ENCODE measurements around the gene AQP1.

The AQP1 gene

DNA sequence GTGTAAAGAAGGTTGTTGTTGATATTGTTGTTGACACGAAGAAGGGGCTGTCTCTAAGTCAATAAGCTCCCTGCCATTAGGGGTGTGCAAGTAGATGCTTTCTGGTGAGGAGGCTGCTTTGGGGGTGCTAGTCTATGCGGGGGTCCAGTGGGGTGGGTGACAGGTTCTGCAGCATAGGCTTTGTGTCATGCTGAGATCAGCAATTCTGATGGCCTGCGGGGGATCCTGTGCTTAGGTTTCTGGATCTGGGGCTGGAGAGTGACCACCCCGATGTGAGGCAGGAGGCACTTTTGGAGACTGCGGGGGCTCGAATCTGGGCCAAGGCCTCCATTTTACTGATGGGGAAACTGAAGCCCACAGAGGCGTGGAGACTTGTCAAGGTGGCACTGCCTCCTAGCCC, 5.1 kb downstream of the AQP1 start:
- no peak for DNase-seq (ENCODE audit: insufficient read length)
- no peak for FAIRE-seq
- no peak for TF ChIP-seq POLR2A (IDR thresholded peaks at IDR 0.05; ENCODE audit: low read depth, low read length)
- no peak for TF ChIP-seq TAF1 (IDR thresholded peaks at IDR 0.05; ENCODE audit: borderline replicate concordance, low read depth, low read length)
- no peak for TF ChIP-seq POLR2AphosphoS5 (IDR thresholded peaks at IDR 0.05; ENCODE audit: low read depth, low read length)

DNA sequence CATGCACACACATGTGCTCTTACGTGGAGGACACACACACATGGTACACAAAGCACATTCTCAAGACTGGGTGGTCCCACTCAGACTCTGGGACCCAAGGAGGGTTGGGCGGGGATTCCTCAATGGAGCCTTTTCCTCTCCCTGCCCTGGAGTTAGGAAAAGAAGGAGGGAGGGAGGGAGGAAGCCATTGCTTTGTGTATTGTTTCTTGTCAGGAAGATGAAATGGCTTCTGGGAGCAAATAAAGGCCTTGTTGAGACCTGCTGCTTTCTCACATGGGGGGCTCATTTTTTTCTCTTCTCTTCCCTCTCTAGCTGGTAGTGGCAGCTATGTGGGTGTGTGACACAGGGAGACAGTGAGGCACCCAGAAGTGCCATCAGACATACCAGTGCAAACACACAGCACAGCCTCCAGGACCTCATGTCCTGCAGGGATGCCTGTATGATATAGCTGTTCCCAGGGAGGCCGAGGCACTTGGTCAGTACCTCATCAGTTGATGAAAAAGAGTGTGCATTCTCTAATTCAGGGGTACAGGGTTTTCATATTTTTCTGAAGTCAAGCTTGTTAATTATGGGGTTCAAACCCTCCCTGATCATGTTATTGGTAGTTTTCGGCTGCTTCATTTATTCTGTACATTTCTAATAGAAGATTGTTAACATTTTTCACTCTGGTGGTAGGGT, 5.7 kb downstream of the AQP1 start:
- TF ChIP-seq POLR2A (IDR thresholded peaks at IDR 0.05; ENCODE audit: low read depth, low read length) = no peak
- no peak for TF ChIP-seq TAF1 (IDR thresholded peaks at IDR 0.05; ENCODE audit: borderline replicate concordance, low read depth, low read length)
- no peak for TF ChIP-seq POLR2AphosphoS5 (IDR thresholded peaks at IDR 0.05; ENCODE audit: low read depth, low read length)
- DNase-seq (ENCODE audit: insufficient read length) (no peak), FAIRE-seq (no peak)

DNA sequence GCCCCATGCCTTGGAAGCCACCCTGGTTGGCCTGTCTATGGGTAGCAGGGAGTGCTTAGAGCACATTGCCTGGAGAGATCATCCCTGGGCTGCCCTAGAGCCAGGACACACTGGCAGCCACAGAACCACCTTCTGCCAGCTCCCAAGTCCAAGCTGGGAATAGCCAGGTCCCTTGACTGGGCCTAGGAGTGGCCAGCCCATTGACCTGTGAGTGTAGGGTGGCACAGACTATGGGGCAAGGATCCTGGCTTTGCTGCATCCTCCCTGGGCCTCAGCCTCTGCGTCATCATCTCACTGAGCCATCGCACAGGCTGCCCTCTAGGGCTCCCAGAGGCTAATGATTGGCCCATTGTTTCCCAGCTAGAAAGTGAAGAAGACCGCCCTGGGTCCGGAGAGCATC, 7.0 kb downstream of the AQP1 start:
- no peak for FAIRE-seq
- no peak for DNase-seq (ENCODE audit: insufficient read length)
- TF ChIP-seq TAF1 (IDR thresholded peaks at IDR 0.05; ENCODE audit: borderline replicate concordance, low read depth, low read length) = no peak
- no peak for TF ChIP-seq POLR2A (IDR thresholded peaks at IDR 0.05; ENCODE audit: low read depth, low read length)
- no peak for TF ChIP-seq POLR2AphosphoS5 (IDR thresholded peaks at IDR 0.05; ENCODE audit: low read depth, low read length)

DNA sequence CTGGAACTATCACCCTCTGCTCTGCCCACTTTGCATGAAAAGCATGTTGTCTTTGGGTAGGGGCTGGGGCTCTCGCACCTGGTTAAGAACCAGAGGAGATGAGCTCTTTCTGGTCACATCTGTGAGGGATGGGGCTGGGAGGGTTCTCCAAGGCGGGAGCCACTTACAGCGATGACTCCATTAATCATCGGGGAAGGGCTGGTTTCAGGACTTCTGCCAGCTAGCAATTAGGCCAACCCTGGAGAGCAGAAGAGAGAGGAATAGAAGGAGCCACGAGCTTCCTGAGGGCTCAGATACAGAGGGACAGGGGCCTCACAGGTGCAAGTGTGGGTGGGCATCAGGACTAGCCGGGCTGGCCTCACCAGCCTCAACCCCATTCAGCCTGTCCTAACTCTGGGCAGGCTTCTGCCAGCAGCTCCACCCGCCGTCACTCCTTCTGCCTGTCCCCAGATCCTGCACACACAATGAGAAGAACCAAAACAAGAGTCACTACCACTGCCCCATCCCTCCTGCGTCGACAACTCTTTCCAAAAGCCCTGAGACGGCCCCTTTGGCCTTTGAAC, 8.4 kb downstream of the AQP1 start:
- FAIRE-seq (no peak), DNase-seq (ENCODE audit: insufficient read length) (no peak)
- TF ChIP-seq POLR2AphosphoS5 (IDR thresholded peaks at IDR 0.05; ENCODE audit: low read depth, low read length) = no peak
- no peak for TF ChIP-seq TAF1 (IDR thresholded peaks at IDR 0.05; ENCODE audit: borderline replicate concordance, low read depth, low read length)
- no peak for TF ChIP-seq POLR2A (IDR thresholded peaks at IDR 0.05; ENCODE audit: low read depth, low read length)

DNA sequence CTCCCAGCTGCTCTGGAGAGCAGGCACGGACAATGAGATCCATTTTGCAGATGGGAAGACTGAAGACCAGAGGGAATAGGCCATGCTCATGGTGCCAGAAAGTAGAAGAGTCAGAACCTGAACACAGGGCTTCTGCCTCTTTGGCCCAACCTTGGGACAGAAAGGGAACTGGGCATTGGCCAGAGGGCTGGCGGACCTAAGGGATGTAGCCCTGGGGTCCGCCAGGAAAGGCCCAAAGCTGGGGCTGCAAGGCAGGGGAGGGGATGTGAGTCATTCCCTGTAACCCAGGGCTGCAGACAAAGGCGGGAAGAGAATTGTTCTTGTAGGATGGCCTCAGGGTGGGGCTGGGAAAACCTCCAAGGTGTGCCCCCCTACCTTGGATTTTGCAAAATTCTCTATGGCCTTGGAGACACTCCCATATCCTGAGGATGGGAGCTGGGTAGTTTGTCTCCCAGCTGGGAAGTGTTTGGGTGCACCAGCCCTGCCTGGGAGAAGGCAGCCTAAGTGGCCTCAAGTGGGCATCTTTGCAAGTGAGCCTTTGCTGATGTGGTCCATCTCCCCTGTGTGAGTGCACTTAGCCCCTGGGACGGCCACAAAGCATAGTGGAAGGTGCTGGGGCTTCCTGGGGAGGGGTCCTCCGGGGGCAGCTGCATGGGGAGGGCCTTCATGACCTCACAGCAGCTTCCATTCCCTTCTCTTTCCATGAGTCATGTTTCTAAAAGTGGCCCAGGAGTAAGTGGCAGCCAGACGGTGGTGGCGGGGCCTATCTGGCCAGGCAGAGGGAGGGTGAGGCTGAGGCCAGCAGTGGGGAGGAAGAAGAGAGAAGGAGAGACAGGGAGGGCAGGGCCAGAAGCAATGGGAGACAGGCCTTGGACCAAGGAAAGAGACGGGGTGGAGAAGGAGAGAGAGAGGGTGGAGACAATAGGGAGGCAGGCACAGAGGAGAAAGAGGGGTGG, 9.2 kb downstream of the AQP1 start:
- no peak for FAIRE-seq
- no peak for TF ChIP-seq TAF1 (IDR thresholded peaks at IDR 0.05; ENCODE audit: borderline replicate concordance, low read depth, low read length)
- TF ChIP-seq POLR2AphosphoS5 (IDR thresholded peaks at IDR 0.05; ENCODE audit: low read depth, low read length) = no peak
- TF ChIP-seq POLR2A (IDR thresholded peaks at IDR 0.05; ENCODE audit: low read depth, low read length) = no peak

DNA sequence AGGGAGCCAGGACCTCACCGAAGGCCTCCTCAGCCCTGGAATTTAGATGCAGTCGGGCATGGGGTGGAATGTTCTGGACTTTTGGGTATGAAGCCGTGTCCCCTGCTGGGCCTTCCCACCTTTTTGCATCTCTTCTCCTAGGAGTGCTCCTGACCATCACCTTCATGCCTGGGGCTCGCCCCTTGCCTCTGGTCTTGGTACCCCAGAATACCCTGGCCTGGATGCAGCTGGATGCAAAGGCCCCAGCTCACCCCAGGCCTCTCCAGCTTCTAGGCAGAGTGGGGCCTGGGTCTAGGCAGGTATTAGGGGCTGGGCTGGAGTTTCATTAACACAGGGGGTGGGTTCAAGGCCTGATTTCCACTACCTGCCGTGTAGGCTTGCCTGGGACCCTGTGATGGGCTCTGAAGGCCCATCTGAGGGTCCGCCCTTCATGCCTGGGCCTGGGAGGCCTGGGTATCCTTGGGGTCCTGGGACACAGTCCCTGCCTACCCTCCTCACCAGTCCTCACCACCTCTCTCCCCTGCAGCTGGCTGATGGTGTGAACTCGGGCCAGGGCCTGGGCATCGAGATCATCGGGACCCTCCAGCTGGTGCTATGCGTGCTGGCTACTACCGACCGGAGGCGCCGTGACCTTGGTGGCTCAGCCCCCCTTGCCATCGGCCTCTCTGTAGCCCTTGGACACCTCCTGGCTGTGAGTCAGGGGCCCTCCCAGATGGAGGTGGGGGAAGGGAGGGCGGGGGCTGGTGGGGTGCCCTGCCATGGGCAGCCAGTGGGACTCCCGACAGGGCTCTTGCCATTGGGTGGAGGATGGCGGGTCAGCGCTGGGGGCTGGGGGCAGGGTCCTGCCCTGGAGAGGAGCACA, 10.1 kb downstream of the AQP1 start:
- DNase-seq (ENCODE audit: insufficient read length) (peak; percentile 15), FAIRE-seq (no peak)
- TF ChIP-seq TAF1 (IDR thresholded peaks at IDR 0.05; ENCODE audit: borderline replicate concordance, low read depth, low read length) (no peak), POLR2AphosphoS5 (IDR thresholded peaks at IDR 0.05; ENCODE audit: low read depth, low read length) (no peak), POLR2A (IDR thresholded peaks at IDR 0.05; ENCODE audit: low read depth, low read length) (no peak)

More for the DNA sequence above, 9.2 kb downstream of the AQP1 start:
- DNase-seq (ENCODE audit: insufficient read length) = no peak

DNA sequence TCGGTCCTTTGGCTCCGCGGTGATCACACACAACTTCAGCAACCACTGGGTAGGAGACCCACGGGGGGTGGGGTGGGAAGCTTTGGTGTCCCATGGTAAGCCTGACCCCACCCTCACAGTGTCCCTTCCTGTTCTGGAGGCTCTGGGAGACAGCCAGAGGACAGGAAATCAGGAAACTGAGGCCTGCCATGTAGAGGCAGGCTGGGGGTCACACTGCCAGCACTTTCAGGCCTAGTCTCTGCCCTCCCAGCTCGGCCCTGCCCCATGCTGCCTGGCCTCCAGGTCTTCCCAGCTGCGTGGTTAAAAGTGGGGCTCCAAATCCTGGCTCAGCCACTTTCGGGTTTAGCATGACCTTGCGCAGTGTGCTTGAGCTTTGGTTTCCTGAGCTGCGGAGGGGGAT, 10.9 kb downstream of the AQP1 start:
- TF ChIP-seq POLR2A (IDR thresholded peaks at IDR 0.05; ENCODE audit: low read depth, low read length) = no peak
- no peak for TF ChIP-seq TAF1 (IDR thresholded peaks at IDR 0.05; ENCODE audit: borderline replicate concordance, low read depth, low read length)
- TF ChIP-seq POLR2AphosphoS5 (IDR thresholded peaks at IDR 0.05; ENCODE audit: low read depth, low read length) = no peak
- FAIRE-seq (no peak), DNase-seq (ENCODE audit: insufficient read length) (peak; percentile 10)

DNA sequence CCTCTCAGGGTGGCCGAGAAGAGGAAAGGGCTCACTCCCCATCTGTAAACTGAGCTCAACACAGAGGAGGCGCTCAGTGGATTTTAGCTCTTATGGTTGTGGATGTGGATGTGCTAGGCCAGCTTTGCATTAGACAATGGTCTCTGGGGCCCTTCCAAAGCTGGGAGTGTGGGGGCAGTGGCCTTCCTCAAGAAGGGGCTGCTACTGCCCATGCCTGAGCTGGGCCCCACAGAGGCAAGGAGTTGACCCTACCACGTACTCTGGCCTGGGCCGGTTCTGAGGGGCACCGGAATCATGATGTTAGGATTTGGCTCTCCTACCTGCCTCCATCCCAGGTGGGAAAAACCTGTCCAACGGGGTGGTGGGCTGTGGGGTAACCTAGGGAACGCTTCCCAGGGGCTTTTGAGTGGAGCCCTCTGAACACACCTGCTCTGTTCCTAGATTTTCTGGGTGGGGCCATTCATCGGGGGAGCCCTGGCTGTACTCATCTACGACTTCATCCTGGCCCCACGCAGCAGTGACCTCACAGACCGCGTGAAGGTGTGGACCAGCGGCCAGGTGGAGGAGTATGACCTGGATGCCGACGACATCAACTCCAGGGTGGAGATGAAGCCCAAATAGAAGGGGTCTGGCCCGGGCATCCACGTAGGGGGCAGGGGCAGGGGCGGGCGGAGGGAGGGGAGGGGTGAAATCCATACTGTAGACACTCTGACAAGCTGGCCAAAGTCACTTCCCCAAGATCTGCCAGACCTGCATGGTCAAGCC, 11.5 kb downstream of the AQP1 start:
- FAIRE-seq (no peak), DNase-seq (ENCODE audit: insufficient read length) (peak; percentile 2)
- TF ChIP-seq POLR2A (IDR thresholded peaks at IDR 0.05; ENCODE audit: low read depth, low read length) = no peak
- TF ChIP-seq POLR2AphosphoS5 (IDR thresholded peaks at IDR 0.05; ENCODE audit: low read depth, low read length) = no peak
- no peak for TF ChIP-seq TAF1 (IDR thresholded peaks at IDR 0.05; ENCODE audit: borderline replicate concordance, low read depth, low read length)

DNA sequence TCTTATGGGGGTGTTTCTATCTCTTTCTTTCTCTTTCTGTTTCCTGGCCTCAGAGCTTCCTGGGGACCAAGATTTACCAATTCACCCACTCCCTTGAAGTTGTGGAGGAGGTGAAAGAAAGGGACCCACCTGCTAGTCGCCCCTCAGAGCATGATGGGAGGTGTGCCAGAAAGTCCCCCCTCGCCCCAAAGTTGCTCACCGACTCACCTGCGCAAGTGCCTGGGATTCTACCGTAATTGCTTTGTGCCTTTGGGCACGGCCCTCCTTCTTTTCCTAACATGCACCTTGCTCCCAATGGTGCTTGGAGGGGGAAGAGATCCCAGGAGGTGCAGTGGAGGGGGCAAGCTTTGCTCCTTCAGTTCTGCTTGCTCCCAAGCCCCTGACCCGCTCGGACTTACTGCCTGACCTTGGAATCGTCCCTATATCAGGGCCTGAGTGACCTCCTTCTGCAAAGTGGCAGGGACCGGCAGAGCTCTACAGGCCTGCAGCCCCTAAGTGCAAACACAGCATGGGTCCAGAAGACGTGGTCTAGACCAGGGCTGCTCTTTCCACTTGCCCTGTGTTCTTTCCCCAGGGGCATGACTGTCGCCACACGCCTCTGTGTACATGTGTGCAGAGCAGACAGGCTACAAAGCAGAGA, 12.2 kb downstream of the AQP1 start:
- TF ChIP-seq POLR2A (IDR thresholded peaks at IDR 0.05; ENCODE audit: low read depth, low read length) (no peak), POLR2AphosphoS5 (IDR thresholded peaks at IDR 0.05; ENCODE audit: low read depth, low read length) (no peak), TAF1 (IDR thresholded peaks at IDR 0.05; ENCODE audit: borderline replicate concordance, low read depth, low read length) (no peak)
- FAIRE-seq (no peak), DNase-seq (ENCODE audit: insufficient read length) (peak; percentile 10)

DNA sequence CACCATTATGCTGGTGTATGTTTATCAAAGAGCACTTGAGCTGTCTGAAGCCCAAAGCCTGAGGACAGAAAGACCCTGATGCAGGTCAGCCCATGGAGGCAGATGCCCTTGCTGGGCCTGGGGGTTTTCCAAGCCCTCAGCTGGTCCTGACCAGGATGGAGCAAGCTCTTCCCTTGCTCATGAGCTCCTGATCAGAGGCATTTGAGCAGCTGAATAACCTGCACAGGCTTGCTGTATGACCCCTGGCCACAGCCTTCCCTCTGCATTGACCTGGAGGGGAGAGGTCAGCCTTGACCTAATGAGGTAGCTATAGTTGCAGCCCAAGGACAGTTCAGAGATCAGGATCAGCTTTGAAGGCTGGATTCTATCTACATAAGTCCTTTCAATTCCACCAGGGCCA, 13.0 kb downstream of the AQP1 start:
- FAIRE-seq (no peak), DNase-seq (ENCODE audit: insufficient read length) (peak; percentile 2)
- TF ChIP-seq TAF1 (IDR thresholded peaks at IDR 0.05; ENCODE audit: borderline replicate concordance, low read depth, low read length) (no peak), POLR2AphosphoS5 (IDR thresholded peaks at IDR 0.05; ENCODE audit: low read depth, low read length) (no peak), POLR2A (IDR thresholded peaks at IDR 0.05; ENCODE audit: low read depth, low read length) (no peak)

Measured in GM12892 (cell line).